ENCODE results near the gene TP73. TPM values are rescaled to one million over a fixed set of nuclear protein-coding genes. Genes with fewer than 3 reads are reported as not detected.

TP73 gene
- total RNA-seq, 1 donor from 2014 or later, result 0.05 TPM

DNA sequence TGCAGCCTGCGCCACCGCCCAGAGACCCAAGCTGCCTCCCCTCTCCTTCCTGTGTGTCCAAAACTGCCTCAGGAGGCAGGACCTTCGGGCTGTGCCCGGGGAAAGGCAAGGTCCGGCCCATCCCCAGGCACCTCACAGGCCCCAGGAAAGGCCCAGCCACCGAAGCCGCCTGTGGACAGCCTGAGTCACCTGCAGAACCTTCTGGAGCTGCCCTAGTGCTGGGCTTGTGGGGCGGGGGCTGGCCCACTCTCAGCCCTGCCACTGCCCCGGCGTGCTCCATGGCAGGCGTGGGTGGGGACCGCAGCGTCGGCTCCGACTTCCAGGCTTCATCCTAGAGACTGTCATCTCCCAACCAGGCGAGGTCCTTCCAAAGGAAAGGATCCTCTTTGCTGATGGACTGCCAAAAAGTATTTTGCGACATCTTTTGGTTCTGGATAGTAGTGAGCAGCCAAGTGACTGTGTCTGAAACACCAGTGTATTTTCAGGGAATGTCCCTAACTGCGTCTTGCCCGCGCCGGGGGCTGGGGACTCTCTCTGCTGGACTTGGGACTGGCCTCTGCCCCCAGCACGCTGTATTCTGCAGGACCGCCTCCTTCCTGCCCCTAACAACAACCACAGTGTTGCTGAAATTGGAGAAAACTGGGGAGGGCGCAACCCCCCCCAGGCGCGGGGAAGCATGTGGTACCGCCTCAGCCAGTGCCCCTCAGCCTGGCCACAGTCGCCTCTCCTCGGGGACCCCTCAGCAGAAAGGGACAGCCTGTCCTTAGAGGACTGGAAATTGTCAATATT is 81.0 kb downstream of the TP73 start:
- Mint-ChIP-seq H3K4me3 (ENCODE audit: unreplicated experiment) (no peak overlapping the region), H3K9me3 (ENCODE audit: low read depth) (no peaks in the 10 kb centered on the region)
- DNase-seq (ENCODE audit: low spot score), result no peak

DNA sequence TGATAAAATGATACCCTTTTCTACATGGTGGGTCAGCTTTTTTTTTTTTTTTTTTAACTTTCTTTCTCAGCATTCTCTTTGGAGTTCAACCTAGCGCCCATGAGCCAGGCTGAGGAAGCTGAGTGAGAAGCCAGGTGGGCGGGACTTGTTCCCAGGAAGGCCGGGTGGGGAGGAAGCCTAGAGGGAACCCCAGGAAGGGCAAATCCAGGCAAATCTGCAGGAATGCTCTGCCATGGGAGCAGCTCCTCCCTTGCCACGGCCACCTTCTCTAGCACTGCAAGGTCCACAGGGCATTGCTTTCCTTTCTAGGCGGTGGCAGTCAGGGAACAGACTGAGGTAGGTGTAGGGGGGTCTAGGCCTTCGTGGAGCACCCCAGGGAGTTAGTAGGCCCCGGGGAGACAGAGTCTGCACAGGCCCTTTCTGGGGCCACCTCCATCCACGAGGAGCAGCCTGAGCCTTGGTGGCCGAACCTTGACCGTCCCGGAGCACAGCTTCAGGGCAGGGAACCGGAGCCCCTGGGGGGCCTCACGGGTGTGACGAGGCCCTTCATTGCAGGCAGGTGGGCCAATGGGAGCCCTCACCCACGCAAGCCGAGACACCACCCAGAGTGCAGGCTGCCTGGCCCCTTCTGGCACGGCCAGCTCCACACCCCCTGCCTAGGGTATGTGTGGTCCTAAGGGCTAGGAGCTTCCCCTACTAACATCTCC is 81.7 kb downstream of the TP73 start:
- DNase-seq (ENCODE audit: low spot score), result no peak
- H3K27ac Mint-ChIP-seq (ENCODE audit: unreplicated experiment), result no peak overlapping the region
- no peak overlapping the region for H3K4me3 Mint-ChIP-seq (ENCODE audit: unreplicated experiment)
- no peak for TF ChIP-seq CTCF (IDR thresholded peaks at IDR 0.05)
- peaks cover 6% of the 10 kb centered on the region for H3K27me3 Mint-ChIP-seq (ENCODE audit: low read depth)
- no peaks in the 10 kb centered on the region for H3K9me3 Mint-ChIP-seq (ENCODE audit: low read depth)
- peaks cover 12% of the 10 kb centered on the region for H3K4me1 Mint-ChIP-seq (ENCODE audit: low read depth)
- H3K36me3 Mint-ChIP-seq (ENCODE audit: low read depth), result peaks cover 3% of the 10 kb centered on the region

More for the DNA sequence above, 81.0 kb downstream of the TP73 start:
- TF ChIP-seq CTCF (IDR thresholded peaks at IDR 0.05), result no peak
- Mint-ChIP-seq H3K36me3 (ENCODE audit: low read depth) (peaks cover 3% of the 10 kb centered on the region), H3K27ac (ENCODE audit: unreplicated experiment) (no peak overlapping the region), H3K4me1 (ENCODE audit: low read depth) (peaks cover 12% of the 10 kb centered on the region), H3K27me3 (ENCODE audit: low read depth) (peaks cover 12% of the 10 kb centered on the region)

- Mint-ChIP-seq H3K36me3 (ENCODE audit: low read depth) (peaks cover 3% of the 10 kb centered on the region), H3K27ac (ENCODE audit: unreplicated experiment) (no peak overlapping the region), H3K4me3 (ENCODE audit: unreplicated experiment) (no peak overlapping the region), H3K4me1 (ENCODE audit: low read depth) (peaks cover 12% of the 10 kb centered on the region), H3K9me3 (ENCODE audit: low read depth) (no peaks in the 10 kb centered on the region), H3K27me3 (ENCODE audit: low read depth) (peaks cover 3% of the 10 kb centered on the region)
- no peak for TF ChIP-seq CTCF (IDR thresholded peaks at IDR 0.05)
- DNase-seq (ENCODE audit: low spot score), result peak; percentile 87
Observed at GRCh38 chr1:3734602-3735001, 82.3 kb downstream of the TP73 start.

DNA sequence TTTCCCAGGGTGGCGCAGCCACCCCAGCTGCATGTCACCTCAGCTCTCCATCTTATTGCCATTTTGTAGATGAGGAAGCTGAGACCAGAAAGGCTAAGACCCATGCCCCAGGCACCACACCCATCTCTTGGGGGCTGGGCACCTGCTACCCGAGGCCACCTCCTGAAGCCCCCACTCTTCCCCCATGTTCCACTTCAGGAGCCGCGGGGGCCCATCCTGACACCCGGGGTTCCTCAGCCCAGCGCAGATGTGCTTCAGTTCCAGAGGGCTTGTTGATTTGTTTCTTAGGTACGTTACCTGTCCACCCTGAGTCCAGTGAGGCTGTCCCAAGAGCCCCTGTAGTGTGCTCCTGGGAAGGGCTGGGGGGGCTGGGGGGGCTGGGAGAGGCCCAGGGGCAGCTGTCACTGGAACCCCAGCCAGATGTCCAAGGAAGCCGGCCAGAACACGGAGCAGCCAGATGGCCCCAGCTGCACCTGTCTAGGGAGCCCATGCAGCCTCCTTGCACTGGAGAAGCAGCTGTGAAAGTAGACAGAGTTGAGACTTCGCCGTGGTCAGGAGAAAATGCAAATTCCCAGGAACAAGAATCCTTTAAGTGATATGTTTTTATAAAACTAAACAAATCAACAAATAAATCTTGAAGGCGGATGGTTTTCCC is 82.8 kb downstream of the TP73 start:
- no peak overlapping the region for H3K4me3 Mint-ChIP-seq (ENCODE audit: unreplicated experiment)
- H3K27ac Mint-ChIP-seq (ENCODE audit: unreplicated experiment), result no peak overlapping the region
- H3K27me3 Mint-ChIP-seq (ENCODE audit: low read depth), result peaks cover 3% of the 10 kb centered on the region
- TF ChIP-seq CTCF (IDR thresholded peaks at IDR 0.05), result no peak
- peaks cover 3% of the 10 kb centered on the region for H3K36me3 Mint-ChIP-seq (ENCODE audit: low read depth)
- peaks cover 12% of the 10 kb centered on the region for H3K4me1 Mint-ChIP-seq (ENCODE audit: low read depth)
- H3K9me3 Mint-ChIP-seq (ENCODE audit: low read depth), result no peaks in the 10 kb centered on the region
- peak; percentile 68 for DNase-seq (ENCODE audit: low spot score)

DNA sequence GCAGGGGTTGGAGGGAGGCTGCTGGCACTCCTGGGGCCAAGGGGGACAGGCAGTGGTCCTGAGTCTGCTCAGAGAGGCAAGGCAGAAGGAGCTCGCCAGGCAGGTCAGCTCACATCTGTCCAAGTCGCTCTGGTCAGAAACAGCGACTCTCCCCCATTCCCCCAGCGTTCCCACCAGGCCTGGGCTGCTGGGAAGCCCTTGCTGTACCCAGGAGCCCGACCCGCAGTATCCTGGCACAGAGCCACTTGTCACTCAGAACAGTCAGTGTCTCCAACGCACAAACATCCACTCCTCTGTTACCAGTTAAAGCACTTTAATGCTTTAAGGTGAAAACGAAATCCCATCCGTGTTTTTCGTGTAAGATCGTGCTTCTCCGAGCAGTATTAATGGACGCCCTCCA is 83.4 kb downstream of the TP73 start:
- H3K36me3 Mint-ChIP-seq (ENCODE audit: low read depth), result peaks cover 3% of the 10 kb centered on the region
- no peak for TF ChIP-seq CTCF (IDR thresholded peaks at IDR 0.05)
- H3K27me3 Mint-ChIP-seq (ENCODE audit: low read depth), result peaks cover 3% of the 10 kb centered on the region
- peak; percentile 55 for DNase-seq (ENCODE audit: low spot score)
- no peaks in the 10 kb centered on the region for H3K9me3 Mint-ChIP-seq (ENCODE audit: low read depth)
- no peak overlapping the region for H3K4me3 Mint-ChIP-seq (ENCODE audit: unreplicated experiment)
- H3K27ac Mint-ChIP-seq (ENCODE audit: unreplicated experiment), result no peak overlapping the region
- peaks cover 12% of the 10 kb centered on the region for H3K4me1 Mint-ChIP-seq (ENCODE audit: low read depth)
